HG02852 (cell line): ENCODE measurements around the gene FHIP2A.
"Not testable (repeated sequence)": the region's sequence is repeated elsewhere in the genome, so short reads cannot be mapped to it uniquely, and the experiment has no call there.

ENCODE experiments used
- ATAC-seq: cut with Tn5 transposase; IDR thresholded peaks from one replicate; pipeline ENCODE4 v1.9.1; 2021; ENCODE audit warnings: mild to moderate bottlenecking, moderate library complexity; ENCODE audit not compliant: unreplicated experiment

The FHIP2A gene, protein sequence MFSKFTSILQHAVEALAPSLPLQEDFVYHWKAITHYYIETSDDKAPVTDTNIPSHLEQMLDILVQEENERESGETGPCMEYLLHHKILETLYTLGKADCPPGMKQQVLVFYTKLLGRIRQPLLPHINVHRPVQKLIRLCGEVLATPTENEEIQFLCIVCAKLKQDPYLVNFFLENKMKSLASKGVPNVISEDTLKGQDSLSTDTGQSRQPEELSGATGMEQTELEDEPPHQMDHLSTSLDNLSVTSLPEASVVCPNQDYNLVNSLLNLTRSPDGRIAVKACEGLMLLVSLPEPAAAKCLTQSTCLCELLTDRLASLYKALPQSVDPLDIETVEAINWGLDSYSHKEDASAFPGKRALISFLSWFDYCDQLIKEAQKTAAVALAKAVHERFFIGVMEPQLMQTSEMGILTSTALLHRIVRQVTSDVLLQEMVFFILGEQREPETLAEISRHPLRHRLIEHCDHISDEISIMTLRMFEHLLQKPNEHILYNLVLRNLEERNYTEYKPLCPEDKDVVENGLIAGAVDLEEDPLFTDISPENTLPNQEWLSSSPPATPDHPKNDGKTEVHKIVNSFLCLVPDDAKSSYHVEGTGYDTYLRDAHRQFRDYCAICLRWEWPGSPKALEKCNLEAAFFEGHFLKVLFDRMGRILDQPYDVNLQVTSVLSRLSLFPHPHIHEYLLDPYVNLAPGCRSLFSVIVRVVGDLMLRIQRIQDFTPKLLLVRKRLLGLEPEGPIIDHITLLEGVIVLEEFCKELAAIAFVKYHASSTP

DNA sequence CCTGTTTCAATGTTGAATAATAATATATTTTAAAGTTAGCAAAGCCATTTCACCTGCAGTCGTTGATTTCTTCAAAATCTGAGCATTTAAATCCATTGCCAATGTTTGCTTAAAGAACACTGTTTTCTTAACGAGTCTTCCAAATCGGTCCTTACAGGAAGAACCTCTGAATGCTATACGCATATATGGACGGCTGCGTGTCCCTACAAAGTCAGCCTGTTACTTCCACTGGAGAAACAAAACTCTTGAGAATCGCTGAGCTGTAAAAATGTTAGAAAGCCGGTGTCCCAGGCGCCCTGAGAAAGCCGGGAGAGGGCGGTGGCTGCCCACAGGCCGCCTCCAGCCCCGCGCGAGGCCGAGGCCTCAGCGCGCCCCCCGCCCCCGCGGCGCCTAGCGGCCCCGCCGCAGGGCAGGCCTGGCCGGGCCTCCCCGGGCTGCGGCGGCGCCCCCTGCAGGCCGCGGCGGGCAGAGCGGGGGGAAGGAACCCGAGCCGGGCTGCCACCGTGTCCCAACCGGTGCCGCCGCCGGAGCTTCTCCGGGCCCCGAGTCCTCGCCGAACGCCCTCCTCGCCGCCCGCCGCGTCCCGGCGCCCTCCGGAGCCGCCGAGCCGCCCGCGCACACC, at the start of gene FHIP2A:
Gene FHIP2A (plus strand): TSS at position 488 of the 622 bp plus-strand sequence. CDS start 299 bp downstream, outside the sequence.
- ATAC-seq, result peak; percentile 75

DNA sequence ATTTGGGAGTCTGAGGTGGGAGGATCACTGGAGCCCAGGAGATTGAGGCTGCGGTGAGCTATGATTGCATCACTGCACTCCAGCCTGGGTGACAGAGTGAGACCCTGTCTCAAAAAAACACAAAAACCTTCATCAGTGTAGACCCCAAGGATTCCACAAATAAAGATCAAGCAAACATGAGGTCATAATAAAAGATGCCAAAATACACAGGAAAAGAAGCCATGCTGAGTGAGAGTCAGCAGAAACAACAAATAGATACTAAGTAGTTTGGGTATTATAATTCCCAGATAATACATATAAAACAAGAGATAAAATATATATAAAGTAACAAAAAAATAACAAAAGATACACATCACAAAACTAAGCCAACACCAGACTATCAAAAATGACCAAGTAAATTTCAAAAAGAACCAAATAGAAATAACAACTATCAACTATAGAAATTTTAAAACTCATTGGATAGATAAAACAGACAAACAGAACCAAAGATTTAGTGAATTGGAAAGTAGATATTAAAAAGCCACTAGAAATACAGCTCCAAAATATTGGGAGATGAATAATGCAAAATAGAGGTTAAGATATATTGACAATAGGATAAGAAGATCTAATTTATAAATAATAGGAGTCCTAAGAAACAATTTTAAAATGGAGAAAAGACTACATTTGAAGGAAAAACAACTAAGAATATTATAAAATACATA, 48.9 kb upstream of the FHIP2A start:
- no peak for ATAC-seq

DNA sequence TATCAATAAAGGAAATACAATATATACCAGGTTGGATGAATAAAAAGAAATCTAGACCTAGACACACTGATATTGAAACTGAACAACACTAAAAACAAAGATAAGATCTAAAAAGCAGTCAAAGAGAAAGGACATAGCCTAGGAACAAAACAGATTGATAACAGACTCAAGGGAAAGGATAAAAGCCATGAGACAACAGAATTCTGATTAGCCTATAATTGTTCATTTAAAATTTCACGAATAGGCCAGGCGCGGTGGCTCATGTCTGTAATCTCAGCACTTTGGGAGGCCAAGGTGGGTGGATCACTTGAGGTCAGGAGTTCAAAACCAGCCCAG, 48.4 kb upstream of the FHIP2A start:
- ATAC-seq, result no peak

DNA sequence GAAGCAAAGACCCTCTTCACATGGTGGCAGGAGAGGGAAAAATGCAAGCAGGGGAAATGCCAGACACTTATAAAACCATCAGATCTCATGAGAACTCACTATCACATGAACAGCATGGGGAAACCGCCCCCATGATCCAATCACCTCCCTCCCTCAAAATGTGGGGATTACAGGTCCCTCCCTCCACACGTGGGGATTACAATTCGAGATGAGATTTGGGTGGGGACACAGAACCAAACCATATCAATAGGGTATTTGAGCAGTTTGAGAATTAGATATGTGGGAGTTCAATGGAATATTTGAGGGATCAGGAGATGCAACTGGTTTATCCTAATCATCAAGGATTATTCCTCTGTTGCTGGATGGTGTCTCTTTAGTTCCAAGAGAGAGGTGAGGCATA, 46.5 kb upstream of the FHIP2A start:
- not testable (repeated sequence) for ATAC-seq

DNA sequence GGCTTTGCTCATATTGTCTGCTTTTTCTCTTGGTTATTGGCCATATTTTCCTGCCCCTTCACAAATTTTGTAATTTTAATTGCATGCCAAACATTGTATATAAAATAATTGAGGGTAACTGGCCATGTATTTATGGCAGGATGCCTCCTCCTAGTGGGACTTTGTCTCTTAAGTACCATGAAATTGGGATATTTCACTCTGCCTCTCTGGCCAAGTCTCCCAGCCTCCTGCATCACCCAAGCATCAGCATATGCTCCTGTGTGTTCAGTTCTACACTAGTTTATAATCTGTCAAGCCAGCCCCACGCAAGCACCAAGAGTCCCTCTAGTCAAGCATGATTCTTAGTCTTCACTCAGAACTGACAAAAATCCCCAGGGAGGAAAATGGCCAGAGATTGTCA, 44.2 kb upstream of the FHIP2A start:
- ATAC-seq, result no peak

DNA sequence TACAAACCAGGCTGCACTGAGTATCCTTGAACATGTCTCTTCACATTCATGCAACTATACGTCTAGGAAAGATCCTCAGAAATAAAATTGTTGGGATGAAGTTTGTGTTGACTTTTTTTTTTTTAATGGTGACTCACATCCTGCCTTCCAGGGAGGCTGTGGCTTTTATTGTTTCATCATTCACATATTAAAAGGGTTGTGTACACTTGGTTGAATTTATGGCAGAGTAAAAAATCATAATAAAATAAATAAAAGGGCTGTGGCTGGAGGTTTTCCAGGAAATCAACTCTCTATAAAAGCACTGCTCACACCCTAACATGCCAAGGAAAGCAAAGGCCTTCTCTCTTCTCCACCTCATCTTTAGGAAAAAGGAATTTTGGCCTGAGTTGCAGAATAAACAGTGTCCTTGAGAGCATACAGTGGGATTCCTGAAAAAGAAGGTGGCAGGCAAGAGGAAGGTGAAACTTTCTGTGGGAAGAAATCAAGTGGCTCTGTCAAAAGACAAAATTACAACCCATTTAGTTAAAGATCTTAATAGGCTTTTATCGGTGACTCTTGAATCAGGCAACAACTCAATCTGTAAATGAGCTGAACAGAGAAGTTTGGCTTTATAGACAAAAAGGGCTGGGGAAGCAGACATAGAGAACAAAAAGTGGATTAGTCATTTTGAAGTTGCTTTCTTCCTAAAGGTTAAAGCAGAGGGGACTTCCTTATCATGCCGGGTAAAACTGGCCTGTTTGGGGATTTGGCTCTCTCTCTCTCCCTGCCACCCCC, 41.6 kb upstream of the FHIP2A start:
- ATAC-seq, result no peak

DNA sequence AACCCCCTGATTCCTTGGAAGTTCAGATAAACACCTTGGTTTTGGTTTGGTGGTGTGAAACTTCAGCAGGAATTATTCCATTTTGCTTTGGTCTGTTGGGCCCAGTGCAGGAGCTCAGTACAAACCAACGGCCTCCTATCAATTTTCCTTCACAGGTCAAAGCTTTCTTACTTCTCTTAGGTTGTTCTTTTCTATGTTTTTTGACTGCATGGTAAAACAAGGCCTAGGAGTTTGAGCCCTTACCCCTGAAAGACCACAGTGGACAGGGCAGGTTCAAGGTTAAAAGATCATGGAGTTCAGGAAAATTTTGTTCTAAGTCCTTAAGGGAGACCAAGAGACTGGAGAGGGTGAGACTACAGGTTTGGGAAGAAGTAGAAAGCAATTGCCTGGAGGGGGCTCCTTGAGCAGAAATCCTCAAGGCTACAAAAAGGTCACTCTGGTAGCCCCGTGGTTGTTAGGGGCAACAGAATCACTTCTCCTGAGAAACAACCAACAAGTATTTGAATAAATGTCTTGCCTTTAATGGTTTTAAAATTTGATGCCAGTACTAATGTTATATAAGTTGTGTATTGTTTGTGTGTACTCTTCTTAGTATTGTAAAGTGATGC, 40.9 kb upstream of the FHIP2A start:
- no peak for ATAC-seq

DNA sequence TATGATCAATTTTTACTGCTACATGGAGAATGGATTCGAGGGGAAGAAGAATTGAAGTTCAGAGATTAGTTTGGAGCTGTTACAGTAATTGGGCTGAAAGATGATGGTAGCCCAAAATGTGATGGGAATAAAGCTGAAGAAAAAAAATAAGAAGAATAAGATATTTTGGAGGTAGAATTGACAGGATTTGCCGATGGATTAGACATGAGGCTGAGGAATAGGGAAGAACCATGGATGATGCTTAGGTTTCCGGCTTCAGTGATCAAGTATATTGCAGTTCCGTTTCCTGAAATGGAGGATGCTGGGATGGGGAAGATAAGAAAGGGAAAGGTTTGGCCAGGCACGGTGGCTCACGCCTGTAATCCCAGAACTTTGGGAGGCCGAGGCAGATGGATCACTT, 38.9 kb upstream of the FHIP2A start:
- no peak for ATAC-seq

DNA sequence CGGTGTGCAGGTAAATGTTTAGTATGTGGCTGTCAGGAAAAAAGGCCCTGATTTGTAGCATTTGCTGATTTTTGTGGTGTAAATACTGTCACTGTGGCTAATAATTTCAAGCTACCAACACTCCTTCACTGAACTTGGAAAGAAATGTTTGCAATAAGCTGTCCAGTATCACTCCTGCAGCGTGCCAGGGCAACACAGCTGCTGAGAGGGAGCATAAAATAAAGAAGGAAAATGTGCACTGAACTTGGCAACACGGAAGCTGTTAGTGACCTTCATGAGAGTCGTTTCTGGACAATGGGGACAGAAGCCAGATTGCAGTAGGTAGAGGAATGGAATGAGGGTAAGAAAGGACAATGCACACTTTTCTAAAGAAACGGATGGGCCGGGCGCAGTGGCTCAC, 37.9 kb upstream of the FHIP2A start:
- ATAC-seq, result no peak

DNA sequence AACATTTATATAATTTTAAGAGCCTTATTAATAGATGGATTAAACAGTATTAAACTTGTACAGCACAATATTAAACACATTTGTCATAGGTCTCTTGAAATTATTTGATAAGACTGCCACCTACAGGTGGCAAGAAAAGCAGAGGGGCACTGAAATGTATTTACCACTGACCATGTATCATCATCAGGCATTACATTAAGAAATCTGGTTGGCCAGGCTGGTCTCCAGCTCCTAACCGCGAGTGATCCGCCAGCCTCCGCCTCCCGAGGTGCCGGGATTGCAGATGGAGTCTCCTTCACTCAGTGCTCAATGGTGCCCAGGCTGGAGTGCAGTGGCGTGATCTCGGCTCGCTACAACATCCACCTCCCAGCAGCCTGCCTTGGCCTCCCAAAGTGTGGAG, 35.1 kb upstream of the FHIP2A start:
- peak; percentile 61 for ATAC-seq

DNA sequence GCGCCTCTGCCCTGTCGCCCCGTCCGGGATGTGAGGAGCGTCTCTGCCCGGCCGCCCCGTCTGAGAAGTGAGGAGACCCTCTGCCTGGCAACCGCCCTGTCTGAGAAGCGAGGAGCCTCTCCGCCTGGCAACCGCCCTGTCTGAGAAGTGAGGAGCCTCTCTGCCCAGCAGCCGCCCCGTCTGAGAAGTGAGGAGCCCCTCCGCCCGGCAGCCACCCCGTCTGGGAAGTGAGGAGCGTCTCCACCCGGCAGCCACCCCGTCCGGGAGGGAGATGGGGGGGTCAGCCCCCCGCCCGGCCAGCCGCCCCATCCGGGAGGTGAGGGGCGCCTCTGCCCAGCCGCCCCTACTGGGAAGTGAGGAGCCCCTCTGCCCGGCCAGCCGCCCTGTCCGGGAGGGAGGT, 34.4 kb upstream of the FHIP2A start:
- not testable (repeated sequence) for ATAC-seq

DNA sequence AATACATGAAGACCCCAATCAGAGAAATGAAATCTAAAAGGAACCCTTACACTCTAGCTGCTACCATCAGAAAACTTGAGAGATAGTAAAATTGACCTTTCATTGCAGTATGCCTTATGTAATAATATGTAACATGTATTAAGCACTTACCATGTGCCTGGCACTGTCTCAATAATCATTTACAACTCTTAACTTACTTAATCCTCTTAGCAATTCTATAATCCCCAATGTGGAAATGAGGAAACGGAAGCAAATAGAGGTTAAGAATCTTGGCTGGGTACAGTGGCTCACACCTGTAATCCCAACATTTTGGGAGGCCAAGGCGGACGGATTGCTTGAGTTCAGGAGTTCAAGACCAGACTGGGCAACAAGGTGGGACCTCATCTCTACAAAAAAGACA, 29.8 kb upstream of the FHIP2A start:
- no peak for ATAC-seq

DNA sequence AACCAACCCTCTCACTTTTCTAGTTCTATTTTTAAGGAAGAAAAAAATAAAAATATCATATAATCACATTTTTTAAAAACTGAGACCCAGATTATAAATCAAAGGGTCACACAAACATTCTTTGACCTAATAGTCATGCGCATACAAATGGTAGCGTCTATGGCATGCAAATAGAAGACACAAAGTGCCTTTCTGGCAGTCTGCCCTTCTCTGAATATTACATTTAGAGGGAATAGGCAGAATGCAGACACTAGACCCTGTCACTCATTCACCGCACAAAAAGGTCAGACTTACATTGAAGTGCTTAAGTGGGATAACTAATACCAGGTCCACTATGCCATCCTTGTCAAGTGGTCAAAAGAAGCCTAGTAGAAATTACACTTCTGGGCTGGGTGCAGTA, 26.5 kb upstream of the FHIP2A start:
- ATAC-seq, result no peak

DNA sequence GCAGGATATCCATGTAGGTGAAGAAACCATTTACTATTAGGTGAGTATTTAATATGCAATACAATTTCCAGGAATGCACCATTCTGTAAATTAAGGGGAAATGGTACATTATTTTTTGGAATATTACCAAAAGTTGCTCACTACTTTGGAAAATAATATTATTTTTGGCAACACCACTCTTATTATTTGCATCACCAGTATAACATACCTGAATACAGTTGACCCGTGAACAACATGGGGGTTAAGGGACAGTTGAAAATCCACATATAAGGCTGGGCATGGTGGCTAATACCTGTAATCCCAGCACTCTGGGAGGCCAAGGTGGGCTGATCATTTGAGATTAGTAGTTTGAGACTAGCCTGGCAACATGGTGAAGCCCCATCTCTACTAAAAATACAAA, 21.2 kb upstream of the FHIP2A start:
- ATAC-seq, result no peak

DNA sequence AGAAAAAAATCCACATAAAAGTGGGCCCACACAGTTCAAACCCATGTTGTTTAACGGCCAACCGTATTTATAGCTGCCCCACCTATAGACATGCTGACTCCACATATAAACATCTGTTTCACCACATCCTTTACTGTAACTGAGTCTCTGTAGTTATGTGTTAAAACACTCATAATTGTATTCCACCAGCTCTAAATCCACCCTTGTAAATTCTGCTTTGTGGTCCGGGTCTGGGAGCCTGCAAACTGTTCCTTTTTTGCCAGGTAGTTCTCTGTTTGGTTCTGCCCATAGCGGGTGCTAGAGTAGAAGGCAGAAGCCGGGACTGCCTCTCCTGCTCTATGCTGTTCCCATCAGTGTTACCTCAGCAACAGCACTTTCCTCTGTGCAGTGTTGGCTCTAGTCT, 20.2 kb upstream of the FHIP2A start:
- peak; percentile 85 for ATAC-seq

DNA sequence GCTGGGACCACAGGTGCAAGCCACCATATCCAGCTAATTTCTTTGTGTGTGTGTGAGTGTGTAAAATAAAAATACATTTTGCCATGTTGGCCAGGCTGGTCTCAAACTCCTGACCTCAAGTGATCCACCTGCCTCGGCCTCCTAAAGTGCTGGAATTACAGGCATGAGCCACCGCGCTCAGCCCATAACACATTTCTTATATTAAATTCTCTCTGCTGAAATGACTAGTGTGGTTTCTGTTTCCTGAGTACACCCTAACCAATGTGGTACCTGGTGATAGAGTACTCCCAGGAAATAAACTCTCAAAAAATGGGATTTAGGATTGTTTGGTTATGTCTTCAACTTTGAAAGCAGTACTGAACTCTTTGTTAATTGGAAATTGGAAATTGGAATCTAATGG, 19.4 kb upstream of the FHIP2A start:
- no peak for ATAC-seq

DNA sequence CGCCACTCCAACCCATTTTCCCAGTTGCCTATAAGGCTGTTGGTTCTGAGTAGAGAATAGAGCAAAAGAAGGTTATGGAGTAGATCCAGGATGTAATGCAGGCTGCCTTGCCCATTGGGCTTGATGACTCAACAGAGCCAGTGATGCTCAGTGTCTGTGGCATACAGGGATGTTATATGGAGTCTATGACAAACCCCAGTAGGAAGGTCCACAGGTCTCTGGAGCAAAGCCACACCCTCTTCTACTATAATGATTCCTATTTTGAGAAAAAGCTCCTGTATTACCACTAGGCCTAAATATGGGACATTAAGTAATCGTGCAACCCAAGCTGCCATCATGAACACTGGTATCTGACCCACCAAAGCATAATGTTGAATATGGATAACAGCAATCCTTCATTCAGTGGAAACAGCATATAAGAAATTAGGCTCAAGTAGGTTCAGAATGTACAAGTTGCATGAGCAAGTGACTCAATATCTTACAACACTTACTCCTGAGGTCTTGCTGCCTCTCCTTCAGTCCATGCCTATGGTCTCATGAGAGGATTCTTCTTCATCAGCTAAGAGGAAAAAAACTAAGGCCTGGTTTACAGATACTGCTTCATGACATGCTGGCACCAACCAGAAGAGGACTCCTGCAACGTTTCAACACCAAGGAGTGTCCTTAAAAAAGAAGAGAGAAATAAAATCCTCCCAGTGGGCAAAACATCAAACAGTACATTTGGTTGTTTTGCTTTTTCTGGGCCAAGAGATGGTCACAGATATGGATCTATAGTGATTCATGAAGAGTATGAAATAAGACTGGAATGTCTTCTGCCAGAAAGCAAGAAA, 14.8 kb upstream of the FHIP2A start:
- ATAC-seq, result no peak

DNA sequence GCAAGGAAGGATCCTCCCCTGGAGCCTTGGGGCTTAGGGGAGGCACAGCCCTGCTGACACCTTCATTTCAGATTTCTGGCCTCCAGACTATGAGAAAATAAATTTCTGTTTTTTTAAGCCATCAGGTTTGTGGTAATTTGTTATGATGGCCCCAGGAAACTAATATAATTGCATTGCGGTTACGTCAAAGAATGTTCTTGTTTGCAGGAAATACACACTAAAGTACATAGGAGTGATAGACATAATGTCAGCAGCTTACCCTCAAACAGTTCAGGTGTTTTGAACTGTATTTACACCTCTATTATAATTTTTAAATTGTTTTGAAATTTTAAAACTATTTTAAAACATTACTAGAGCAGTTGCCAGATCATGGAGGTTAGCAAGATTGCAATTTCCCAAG, 12.6 kb upstream of the FHIP2A start:
- no peak for ATAC-seq

DNA sequence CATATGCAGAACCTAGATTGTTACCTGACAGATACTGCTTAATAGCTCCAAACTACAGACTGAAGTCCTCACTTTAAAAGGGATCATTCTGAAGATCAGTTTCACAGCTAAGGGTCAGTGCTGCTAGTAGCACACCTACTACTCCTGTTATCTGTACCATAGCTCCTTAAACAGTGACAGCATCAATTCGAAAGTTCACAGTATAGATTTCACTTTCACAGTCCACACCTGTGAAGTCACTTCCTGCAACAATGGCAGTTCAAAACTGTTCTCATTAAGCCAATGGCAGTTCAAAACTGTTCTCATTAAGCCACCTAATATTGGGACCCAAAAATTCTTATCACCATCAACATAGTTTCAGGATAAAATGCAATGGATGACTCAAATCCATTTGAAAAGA, 10.7 kb upstream of the FHIP2A start:
- peak; percentile 100 for ATAC-seq
